IMR-90 (cell line): ENCODE data around the gene CHTF8. TPM values are rescaled to one million over a fixed set of nuclear protein-coding genes. Genes with fewer than 3 reads are reported as not detected.

Source experiments
- ATAC-seq: fragments of 200-7000 bp; cut with Tn5 transposase; 2 replicates; pipeline ENCODE4 v1.9.1; 2020; ENCODE audit warnings: low read depth, mild to moderate bottlenecking, moderate library complexity
- BruUV-seq: library from RNA; stranded (reverse); fragments of 400-500 nt; replicated peaks from 2 replicates; lab custom pipeline; 2021; lab: Mats Ljungman, UMichigan
- CTCF ChIA-PET: fragments of 300-600 bp; formaldehyde crosslinking; extraction: SDS; loops from one replicate; lab custom pipeline; 2021; ENCODE audit warnings: antibody characterized with exemption; lab: Yijun Ruan, JAX
- POLR2A ChIA-PET: fragments of 300-600 bp; sonication (Branson Sonifier 250); formaldehyde crosslinking; loops from one replicate; lab custom pipeline; 2022; ENCODE audit warnings: antibody characterized with exemption; ENCODE audit not compliant: unreplicated experiment; lab: Charles Lee
- DNase-seq: peaks from one replicate; pipeline ENCODE4 v3.0.0; 2013
- H2AFZ ChIP-seq: replicated peaks from 2 replicates; pipeline ENCODE3; 2013; ENCODE audit warnings: low read length, mild to moderate bottlenecking; ENCODE audit not compliant: poor library complexity
- H2AK5ac ChIP-seq: 2 replicates; pipeline ENCODE4 v1.6.1; 2013; ENCODE audit warnings: low read depth, low read length, inconsistent platforms
- H2AK9ac ChIP-seq: replicated peaks from 2 replicates; pipeline ENCODE3; 2013; ENCODE audit warnings: mild to moderate bottlenecking, low read depth, low read length, moderate library complexity; ENCODE audit not compliant: poor library complexity
- H2BK120ac ChIP-seq: 2 replicates; pipeline ENCODE4 v1.6.1; 2013; ENCODE audit warnings: low read depth, low read length, inconsistent platforms
- H2BK15ac ChIP-seq: 3 replicates; pipeline ENCODE4 v1.6.1; 2013; ENCODE audit warnings: low read depth, low read length, inconsistent platforms
- H2BK20ac ChIP-seq: 2 replicates; pipeline ENCODE4 v1.6.1; 2013; ENCODE audit warnings: low read depth, mild to moderate bottlenecking, inconsistent platforms, low read length, moderate library complexity
- H2BK5ac ChIP-seq: 2 replicates; pipeline ENCODE4 v1.6.1; 2013; ENCODE audit warnings: mild to moderate bottlenecking, low read depth, low read length, inconsistent platforms; ENCODE audit not compliant: poor library complexity, severe bottlenecking
- H3K14ac ChIP-seq: replicated peaks from 2 replicates; pipeline ENCODE4 v1.6.1; 2013; ENCODE audit warnings: low read depth, low read length, inconsistent platforms
- H3K18ac ChIP-seq: 2 replicates; pipeline ENCODE4 v1.6.1; 2013; ENCODE audit warnings: low read depth, low read length, control low read depth
- H3K23ac ChIP-seq: 2 replicates; pipeline ENCODE4 v1.6.1; 2013; ENCODE audit warnings: low read depth, low read length, inconsistent platforms
- H3K27ac ChIP-seq: 2 replicates; pipeline ENCODE4 v1.5.1; 2013; ENCODE audit warnings: mild to moderate bottlenecking, control low read depth, low read length; ENCODE audit not compliant: insufficient read depth
- H3K27me3 ChIP-seq: 2 replicates; pipeline ENCODE4 v1.6.1; 2013; ENCODE audit warnings: low read length; ENCODE audit not compliant: control insufficient read depth, insufficient read depth
- H3K36me3 ChIP-seq: 2 replicates; pipeline ENCODE4 v1.6.1; 2013; ENCODE audit warnings: low read length, mixed read lengths; ENCODE audit not compliant: control insufficient read depth, insufficient read depth
- H3K4ac ChIP-seq: 2 replicates; pipeline ENCODE4 v1.6.1; 2013; ENCODE audit warnings: low read depth, low read length, inconsistent platforms
- H3K4me1 ChIP-seq: 2 replicates; pipeline ENCODE4 v1.6.1; 2013; ENCODE audit warnings: low read length, mixed read lengths; ENCODE audit not compliant: control insufficient read depth, insufficient read depth
- H3K4me2 ChIP-seq: 2 replicates; pipeline ENCODE4 v1.6.1; 2013; ENCODE audit warnings: low read depth, mild to moderate bottlenecking, control low read depth, low read length, moderate library complexity
- H3K4me3 ChIP-seq: 2 replicates; pipeline ENCODE4 v1.5.1; 2013; ENCODE audit warnings: low read depth, mild to moderate bottlenecking, control low read depth, low read length, moderate library complexity; ENCODE audit not compliant: insufficient read depth
- H3K56ac ChIP-seq: 2 replicates; pipeline ENCODE4 v1.6.1; 2013; ENCODE audit warnings: low read length, inconsistent platforms; ENCODE audit not compliant: insufficient read depth; ENCODE audit errors: extremely low read depth
- H3K79me1 ChIP-seq, 2 experiments: 2 replicates each; pipeline ENCODE4 v1.6.1; 2013; ENCODE audit warnings: low read length in 2 of 2, inconsistent platforms in 1 of 2, low read depth in 1 of 2
- H3K9ac ChIP-seq: 2 replicates; pipeline ENCODE4 v1.6.1; 2013; ENCODE audit warnings: low read depth, low read length, control low read depth
- H3K9me1 ChIP-seq: 2 replicates; pipeline ENCODE4 v1.6.1; 2013; ENCODE audit warnings: low read length, inconsistent platforms; ENCODE audit not compliant: insufficient read depth
- H3K9me3 ChIP-seq: 2 replicates; pipeline ENCODE4 v1.6.1; 2013; ENCODE audit warnings: low read length; ENCODE audit not compliant: control insufficient read depth, insufficient read depth
- H4K20me1 ChIP-seq: 2 replicates; pipeline ENCODE4 v1.6.1; 2013; ENCODE audit warnings: low read length, inconsistent platforms; ENCODE audit not compliant: insufficient read depth
- H4K5ac ChIP-seq: 2 replicates; pipeline ENCODE4 v1.6.1; 2013; ENCODE audit warnings: mild to moderate bottlenecking, low read depth, low read length, control low read depth
- H4K8ac ChIP-seq, 2 experiments: 2 replicates each; pipeline ENCODE4 v1.6.1; 2013; ENCODE audit warnings: low read depth in 2 of 2, low read length in 2 of 2, control low read depth in 1 of 2, inconsistent platforms in 1 of 2
- H4K91ac ChIP-seq: 2 replicates; pipeline ENCODE4 v1.6.1; 2013; ENCODE audit warnings: low read depth, low read length, inconsistent platforms; ENCODE audit not compliant: insufficient read depth
- BHLHE40 ChIP-seq: fragments of 150-350 bp; IDR thresholded peaks from 2 replicates; pipeline ENCODE4 v1.6.1; 2016; ENCODE audit warnings: mild to moderate bottlenecking, low read depth, low read length
- CEBPB ChIP-seq: IDR thresholded peaks from 2 replicates; pipeline ENCODE4 v1.6.1; 2012; ENCODE audit warnings: low read depth, low read length, improper control_type of control experiment
- CHD1 ChIP-seq: IDR thresholded peaks from 2 replicates; pipeline ENCODE4 v1.6.1; 2012; ENCODE audit warnings: low read depth, low read length, improper control_type of control experiment
- ELK1 ChIP-seq: fragments of 150-350 bp; IDR thresholded peaks from 2 replicates; pipeline ENCODE4 v1.6.1; 2016; ENCODE audit warnings: low read depth, mild to moderate bottlenecking, low read length, moderate library complexity, borderline replicate concordance
- FOS ChIP-seq: fragments of 150-350 bp; IDR thresholded peaks from 2 replicates; pipeline ENCODE4 v1.6.1; 2016; ENCODE audit warnings: low read depth, low read length
- MAFK ChIP-seq: IDR thresholded peaks from 2 replicates; pipeline ENCODE4 v1.6.1; 2012; ENCODE audit warnings: low read depth, low read length, improper control_type of control experiment
- MAZ ChIP-seq: IDR thresholded peaks from 2 replicates; pipeline ENCODE4 v1.6.1; 2012; ENCODE audit warnings: low read depth, mild to moderate bottlenecking, low read length, improper control_type of control experiment, moderate library complexity, borderline replicate concordance
- MXI1 ChIP-seq: IDR thresholded peaks from 2 replicates; pipeline ENCODE4 v1.6.1; 2012; ENCODE audit warnings: low read depth, mild to moderate bottlenecking, low read length, moderate library complexity, borderline replicate concordance
- NFE2L2 ChIP-seq: fragments of 150-350 bp; IDR thresholded peaks from 2 replicates; pipeline ENCODE4 v1.6.1; 2016; ENCODE audit warnings: low read depth, mild to moderate bottlenecking, low read length
- POLR2A ChIP-seq: IDR thresholded peaks from 2 replicates; pipeline ENCODE4 v1.6.1; 2012; ENCODE audit warnings: mild to moderate bottlenecking, low read depth, low read length
- RAD21 ChIP-seq: IDR thresholded peaks from 2 replicates; pipeline ENCODE4 v1.6.1; 2012; ENCODE audit warnings: low read length, improper control_type of control experiment
- RCOR1 ChIP-seq: IDR thresholded peaks from 2 replicates; pipeline ENCODE4 v1.6.1; 2012; ENCODE audit warnings: mild to moderate bottlenecking, low read length, improper control_type of control experiment; ENCODE audit not compliant: insufficient replicate concordance
- RFX5 ChIP-seq: IDR thresholded peaks from 2 replicates; pipeline ENCODE4 v1.8.0; 2012; ENCODE audit warnings: low read depth, mild to moderate bottlenecking, low read length, moderate library complexity
- SMC3 ChIP-seq: fragments of 150-350 bp; IDR thresholded peaks from 2 replicates; pipeline ENCODE4 v1.6.1; 2016; ENCODE audit warnings: low read depth, mild to moderate bottlenecking, antibody characterized with exemption, low read length, moderate library complexity
- WGBS, 2 experiments: methylation state at CpG; one replicate each; pipeline versions ENCODE4 v1.1.5 to v1.1.7; 2013; ENCODE audit warnings: missing lambda C conversion rate in 2 of 2; ENCODE audit not compliant: insufficient read length in 1 of 2; ENCODE audit errors: extremely low coverage in 2 of 2; 5-methylcytosine and 5-hydroxymethylcytosine counted together
- dilution Hi-C: fragments of 300-500 bp; cut with HindIII; formaldehyde crosslinking; loops from one replicate; pipeline ENCODE4 v1.14.3; 2018; ENCODE audit warnings: low sequenced_read_pairs; ENCODE audit not compliant: unreplicated experiment
- in situ Hi-C: fragments of 300-500 bp; cut with MboI; formaldehyde crosslinking; loops from 3 replicates; pipeline ENCODE4 v1.14.3; 2019; ENCODE audit warnings: low sequenced_read_pairs, inconsistent platforms, mixed read lengths
- intact Hi-C: fragments of 100-400 bp; cut with micrococcal nuclease; formaldehyde crosslinking; loops from 2 replicates; pipeline ENCODE4 v1.10.0; 2022
- polyA plus RNA-seq, 3 experiments: library from polyadenylated mRNA; depleted of rRNA; stranded (reverse); fragments of >200 nt; gene quantifications; 2 replicates each; pipeline ENCODE4 v1.2.3, GENCODE V29; 2012; ENCODE audit warnings: low replicate concordance in 1 of 3
- total RNA-seq: library from RNA; depleted of rRNA; stranded (reverse); fragments of >200 nt; gene quantifications from 2 replicates; pipeline ENCODE4 v1.2.3, GENCODE V29; 2012
- TF ChIP-seq, protein P1 (sequence below): fragments of 150-350 bp; IDR thresholded peaks from 2 replicates; pipeline ENCODE4 v1.6.1; 2017; ENCODE audit warnings: mild to moderate bottlenecking, antibody characterized with exemption, low read length, low read depth
- TF ChIP-seq, protein P2 (sequence below): conservative IDR thresholded peaks from 2 replicates; pipeline ENCODE4 v1.5.1; 2012; ENCODE audit warnings: mild to moderate bottlenecking, low read depth, low read length, improper control_type of control experiment

Gene CHTF8
- total and polyA plus RNA-seq, 2 of the 4 experiments (the other 2 are of a cell fraction): 47.1 to 122 TPM

DNA sequence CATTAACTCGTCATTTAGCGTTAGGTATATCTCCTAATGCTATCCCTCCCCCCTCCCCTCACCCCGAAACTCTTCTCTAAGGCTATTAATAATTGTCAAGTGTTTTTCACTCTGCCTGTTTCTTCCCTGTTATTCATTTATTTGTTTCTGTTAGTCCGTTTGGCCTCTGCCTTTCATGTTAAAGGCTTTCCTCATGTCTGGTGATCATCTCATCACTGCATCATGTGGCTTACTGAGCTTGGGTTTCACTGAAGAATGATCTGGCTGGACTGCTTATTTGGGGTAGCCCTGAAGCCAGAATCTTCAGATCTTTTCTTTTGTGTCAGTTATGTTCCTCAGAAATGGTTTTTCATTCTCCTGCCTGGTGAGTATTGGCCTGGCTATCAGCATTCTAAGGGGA lies 9.5 kb upstream of the CHTF8 start:
- H3K36me3 ChIP-seq: peaks cover 46% of the 10 kb centered on the region
- H3K9ac ChIP-seq: no peak overlapping the region
- in situ Hi-C loops: no loop called here
- DNase-seq (no peak), ATAC-seq (no peak)
- no peak overlapping the region for H3K4me3 ChIP-seq
- H2BK120ac ChIP-seq: no peak overlapping the region
- no peak overlapping the region for H2AFZ ChIP-seq
- ChIA-PET CTCF (interaction anchor here (1.8 kb wide), 1 partner anchor 8 kb away, joined by 6 read pairs; no protein-coding TSS in a partner anchor), POLR2A (no interaction called here)
- BruUV-seq: no TSS peak
- H2BK5ac ChIP-seq: no peak overlapping the region
- no peak overlapping the region for H3K4ac ChIP-seq
- H3K56ac ChIP-seq: no peak overlapping the region
- H2BK15ac ChIP-seq: no peak overlapping the region
- no peak overlapping the region for H3K4me2 ChIP-seq
- intact Hi-C loops: no loop called here
- H3K18ac ChIP-seq: no peak overlapping the region
- H3K23ac ChIP-seq: no peak overlapping the region
- H4K8ac ChIP-seq: no peak overlapping the region
- H4K5ac ChIP-seq: no peak overlapping the region
- no CpG with 5 or more reads among the region's 4 CpGs for WGBS, 2 experiments
- no peak overlapping the region for H3K27ac ChIP-seq
- H4K20me1 ChIP-seq: no peaks in the 10 kb centered on the region
- H3K14ac ChIP-seq: no peak overlapping the region
- no peak overlapping the region for H2AK5ac ChIP-seq
- no peaks in the 10 kb centered on the region for H3K9me3 ChIP-seq
- TF ChIP-seq RAD21 (no peak), ELK1 (no peak), NFE2L2 (no peak), RCOR1 (no peak), BHLHE40 (no peak), CHD1 (no peak), MAFK (no peak), MAZ (no peak), FOS (no peak), RFX5 (no peak), SMC3 (no peak), MXI1 (no peak), CEBPB (no peak), POLR2A (no peak)
- TF ChIP-seq, protein P1, sequence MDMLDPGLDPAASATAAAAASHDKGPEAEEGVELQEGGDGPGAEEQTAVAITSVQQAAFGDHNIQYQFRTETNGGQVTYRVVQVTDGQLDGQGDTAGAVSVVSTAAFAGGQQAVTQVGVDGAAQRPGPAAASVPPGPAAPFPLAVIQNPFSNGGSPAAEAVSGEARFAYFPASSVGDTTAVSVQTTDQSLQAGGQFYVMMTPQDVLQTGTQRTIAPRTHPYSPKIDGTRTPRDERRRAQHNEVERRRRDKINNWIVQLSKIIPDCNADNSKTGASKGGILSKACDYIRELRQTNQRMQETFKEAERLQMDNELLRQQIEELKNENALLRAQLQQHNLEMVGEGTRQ: no peak
- TF ChIP-seq, protein P2, sequence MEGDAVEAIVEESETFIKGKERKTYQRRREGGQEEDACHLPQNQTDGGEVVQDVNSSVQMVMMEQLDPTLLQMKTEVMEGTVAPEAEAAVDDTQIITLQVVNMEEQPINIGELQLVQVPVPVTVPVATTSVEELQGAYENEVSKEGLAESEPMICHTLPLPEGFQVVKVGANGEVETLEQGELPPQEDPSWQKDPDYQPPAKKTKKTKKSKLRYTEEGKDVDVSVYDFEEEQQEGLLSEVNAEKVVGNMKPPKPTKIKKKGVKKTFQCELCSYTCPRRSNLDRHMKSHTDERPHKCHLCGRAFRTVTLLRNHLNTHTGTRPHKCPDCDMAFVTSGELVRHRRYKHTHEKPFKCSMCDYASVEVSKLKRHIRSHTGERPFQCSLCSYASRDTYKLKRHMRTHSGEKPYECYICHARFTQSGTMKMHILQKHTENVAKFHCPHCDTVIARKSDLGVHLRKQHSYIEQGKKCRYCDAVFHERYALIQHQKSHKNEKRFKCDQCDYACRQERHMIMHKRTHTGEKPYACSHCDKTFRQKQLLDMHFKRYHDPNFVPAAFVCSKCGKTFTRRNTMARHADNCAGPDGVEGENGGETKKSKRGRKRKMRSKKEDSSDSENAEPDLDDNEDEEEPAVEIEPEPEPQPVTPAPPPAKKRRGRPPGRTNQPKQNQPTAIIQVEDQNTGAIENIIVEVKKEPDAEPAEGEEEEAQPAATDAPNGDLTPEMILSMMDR: no peak
- no peaks in the 10 kb centered on the region for H3K27me3 ChIP-seq
- peaks cover 2% of the 10 kb centered on the region; the same call in 1 of the 2 replicates for H3K4me1 ChIP-seq
- H3K79me1 ChIP-seq: peaks cover 12 to 20% of the 10 kb centered on the region in 2 experiments; a peak in 3 of 4 replicates
- no peak overlapping the region for H2BK20ac ChIP-seq
- no peak overlapping the region for H2AK9ac ChIP-seq
- dilution Hi-C loops: no loop called here
- H4K91ac ChIP-seq: no peak overlapping the region
- H3K9me1 ChIP-seq: no peaks in the 10 kb centered on the region
